Liver (tissue), 9 donors: ENCODE results near the gene KIF12. TPM values are rescaled to one million over a fixed set of nuclear protein-coding genes. Genes with fewer than 3 reads are reported as not detected.
"Not testable (repeated sequence)": the region's sequence is repeated elsewhere in the genome, so short reads cannot be mapped to it uniquely, and the experiment has no call there.

Source experiments
- DNase-seq: peaks from one replicate; pipeline ENCODE4 v3.0.0-alpha.2; 2017; ENCODE audit warnings: low spot score
- H3K27ac ChIP-seq, 2 donors: one replicate each; pipeline ENCODE4 v1.7.0; 2013; ENCODE audit warnings: inconsistent platforms in 2 of 2, low read length in 2 of 2, control low read depth in 1 of 2, low read depth in 1 of 2, mild to moderate bottlenecking in 1 of 2
- H3K27me3 ChIP-seq, 4 donors: one replicate each; pipeline versions ENCODE4 v1.6.1 to v1.7.0; 2013; ENCODE audit warnings: low read length in 3 of 4, inconsistent platforms in 1 of 4, mild to moderate bottlenecking in 1 of 4, moderate library complexity in 1 of 4; ENCODE audit not compliant: control insufficient read depth in 4 of 4, insufficient read depth in 4 of 4
- H3K36me3 ChIP-seq, 4 donors: one replicate each; pipeline versions ENCODE4 v1.6.1 to v1.7.0; 2013; ENCODE audit warnings: low read length in 3 of 4, mild to moderate bottlenecking in 3 of 4, low read depth in 1 of 4, moderate library complexity in 1 of 4; ENCODE audit not compliant: control insufficient read depth in 4 of 4, insufficient read depth in 3 of 4
- H3K4me1 ChIP-seq, 4 donors: one replicate each; pipeline versions ENCODE4 v1.6.1 to v1.7.0; 2013; ENCODE audit warnings: low read length in 3 of 4, mild to moderate bottlenecking in 3 of 4, moderate library complexity in 1 of 4; ENCODE audit not compliant: control insufficient read depth in 4 of 4, insufficient read depth in 4 of 4
- H3K4me3 ChIP-seq, 3 donors: one replicate each; pipeline versions ENCODE4 v1.6.1 to v1.7.0; 2013; ENCODE audit warnings: low read length in 3 of 3, control low read depth in 1 of 3, low read depth in 1 of 3, mild to moderate bottlenecking in 1 of 3
- H3K9ac ChIP-seq, 2 donors: one replicate each; pipeline ENCODE4 v1.7.0; 2013; ENCODE audit warnings: low read length in 2 of 2, mild to moderate bottlenecking in 2 of 2, moderate library complexity in 2 of 2, control low read depth in 1 of 2, low read depth in 1 of 2
- H3K9me3 ChIP-seq, 4 donors: one replicate each; pipeline versions ENCODE4 v1.6.1 to v1.7.0; 2013; ENCODE audit warnings: low read length in 3 of 4; ENCODE audit not compliant: control insufficient read depth in 4 of 4
- EGR1 ChIP-seq, 2 donors: IDR thresholded peaks; 2 replicates each; pipeline ENCODE4 v1.6.1; 2016 to 2018; ENCODE audit warnings: antibody characterized with exemption in 2 of 2, low read depth in 2 of 2
- FOXA1 ChIP-seq: IDR thresholded peaks from 2 replicates; pipeline ENCODE4 v1.6.1; 2016; ENCODE audit warnings: antibody characterized with exemption
- FOXA2 ChIP-seq: IDR thresholded peaks from 2 replicates; pipeline ENCODE4 v1.6.1; 2016; ENCODE audit warnings: antibody characterized with exemption
- GABPA ChIP-seq, 2 donors: IDR thresholded peaks in 1 of 2; conservative IDR thresholded peaks in 1 of 2; 2 replicates each; pipeline ENCODE4 v1.6.1; 2016; ENCODE audit warnings: antibody characterized with exemption in 2 of 2, mild to moderate bottlenecking in 1 of 2, moderate library complexity in 1 of 2
- HNF4A ChIP-seq, 2 donors: conservative IDR thresholded peaks; 2 replicates each; pipeline ENCODE4 v1.6.1; 2016; ENCODE audit warnings: antibody characterized with exemption in 2 of 2, mild to moderate bottlenecking in 2 of 2
- HNF4G ChIP-seq: IDR thresholded peaks from 2 replicates; pipeline ENCODE4 v1.6.1; 2016; ENCODE audit warnings: antibody characterized with exemption
- JUND ChIP-seq, 2 donors: IDR thresholded peaks; 2 replicates each; pipeline ENCODE4 v1.6.1; 2016; ENCODE audit warnings: antibody characterized with exemption in 2 of 2
- NR2F2 ChIP-seq: IDR thresholded peaks from 2 replicates; pipeline ENCODE4 v1.6.1; 2016; ENCODE audit warnings: antibody characterized with exemption
- RAD21 ChIP-seq, 2 donors: IDR thresholded peaks; 2 replicates each; pipeline ENCODE4 v1.6.1; 2016; ENCODE audit warnings: antibody characterized with exemption in 2 of 2, mild to moderate bottlenecking in 2 of 2
- RXRA ChIP-seq, 2 donors: IDR thresholded peaks; 2 replicates each; pipeline ENCODE4 v1.6.1; 2017 to 2018; ENCODE audit warnings: antibody characterized with exemption in 2 of 2, mild to moderate bottlenecking in 1 of 2
- SP1 ChIP-seq: IDR thresholded peaks from 2 replicates; pipeline ENCODE4 v1.6.1; 2018; ENCODE audit warnings: antibody characterized with exemption, mild to moderate bottlenecking
- TAF1 ChIP-seq: conservative IDR thresholded peaks from 2 replicates; pipeline ENCODE4 v1.6.1; 2016; ENCODE audit warnings: antibody characterized with exemption, mild to moderate bottlenecking
- YY1 ChIP-seq: IDR thresholded peaks from 2 replicates; pipeline ENCODE4 v1.6.1; 2016; ENCODE audit warnings: antibody characterized with exemption, mild to moderate bottlenecking
- WGBS: extraction: QIAGEN DNeasy Blood & Tissue Kit; methylation state at CpG from one replicate; pipeline ENCODE4 v1.1.7; 2013; 5-methylcytosine and 5-hydroxymethylcytosine counted together
- polyA plus RNA-seq, 2 donors: library from polyadenylated mRNA; stranded (reverse) in 1 of 2; unstranded in 1 of 2; fragments of 200-250 nt in 1 of 2; fragments of >200 nt in 1 of 2; fragmentation: Nextera tagmentation in 1 of 2; extraction: Ambion mirVana in 1 of 2; gene quantifications; one replicate each; pipeline versions ENCODE4 v1.2.1 to v1.2.3, GENCODE V29; 2013 to 2015
- total RNA-seq, 2 donors: library from RNA; depleted of rRNA; stranded (reverse); fragments of >200 nt; gene quantifications; one replicate each; pipeline ENCODE4 v1.2.3, GENCODE V29; 2014
- TF ChIP-seq, protein P1 (sequence below): IDR thresholded peaks from 2 replicates; pipeline ENCODE4 v1.6.1; 2016; ENCODE audit warnings: antibody characterized with exemption
- TF ChIP-seq, protein P2 (sequence below): IDR thresholded peaks from 2 replicates; pipeline ENCODE4 v1.6.1; 2016; ENCODE audit warnings: antibody characterized with exemption
- TF ChIP-seq, protein P3 (sequence below): IDR thresholded peaks from 2 replicates; pipeline ENCODE4 v1.6.1; 2016; ENCODE audit warnings: antibody characterized with exemption
- TF ChIP-seq, protein P4 (sequence below): IDR thresholded peaks from 2 replicates; pipeline ENCODE4 v1.6.1; 2016; ENCODE audit warnings: antibody characterized with exemption, mild to moderate bottlenecking
- TF ChIP-seq, protein P5 (sequence below): fragments of 150-350 bp; IDR thresholded peaks from 2 replicates; pipeline ENCODE4 v1.5.1; 2017; ENCODE audit warnings: improper control_type of control experiment, low read depth, low read length; ENCODE audit not compliant: missing input control
- donor health status: healthy.
- donor health status: healthy.
- donor health status: healthy.
- donor health status: healthy.
- donor health status: healthy.

Gene KIF12
- total and polyA plus RNA-seq, 4 donors: 2.9 to 11.8 (median 7.7) TPM

DNA sequence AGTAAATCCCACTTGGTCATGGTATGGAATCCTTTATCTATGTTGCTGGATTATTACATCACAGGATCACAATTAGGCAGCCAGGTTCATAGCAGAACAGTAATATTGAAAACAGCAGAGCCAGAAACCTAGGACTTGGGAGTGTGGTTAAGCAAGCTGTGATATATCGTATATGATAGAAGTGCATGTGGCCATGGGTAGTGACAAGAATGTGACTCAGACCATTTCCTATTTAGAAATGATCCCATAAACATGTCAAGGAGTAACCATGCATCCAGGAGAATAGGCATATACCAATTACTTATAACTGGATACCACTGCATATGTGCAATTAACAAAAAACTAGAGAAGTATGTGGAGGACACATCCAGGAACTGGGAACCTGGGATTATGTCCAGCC is 52.2 kb downstream of the KIF12 start:
- Histone ChIP-seq H3K27ac (no peak overlapping the region), H3K4me1 (no peaks in the 10 kb centered on the region), H3K9ac (no peak overlapping the region), H3K4me3 (no peak overlapping the region), H3K9me3 (no peaks in the 10 kb centered on the region), H3K36me3 (peaks cover 5 to 28% (median 22%) of the 10 kb centered on the region in 4 donors), H3K27me3 (no peaks in the 10 kb centered on the region)
- DNase-seq: no peak
- TF ChIP-seq JUND (IDR thresholded peaks at IDR 0.05) (no peak), GABPA (IDR thresholded peaks at IDR 0.05 in 1 of 2, conservative IDR thresholded peaks at IDR 0.05 in 1 of 2) (no peak), FOXA2 (no peak), RXRA (IDR thresholded peaks at IDR 0.05) (no peak), NR2F2 (no peak), HNF4G (no peak)
- TF ChIP-seq, protein P1, sequence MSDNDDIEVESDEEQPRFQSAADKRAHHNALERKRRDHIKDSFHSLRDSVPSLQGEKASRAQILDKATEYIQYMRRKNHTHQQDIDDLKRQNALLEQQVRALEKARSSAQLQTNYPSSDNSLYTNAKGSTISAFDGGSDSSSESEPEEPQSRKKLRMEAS: no peak
- TF ChIP-seq, protein P2, sequence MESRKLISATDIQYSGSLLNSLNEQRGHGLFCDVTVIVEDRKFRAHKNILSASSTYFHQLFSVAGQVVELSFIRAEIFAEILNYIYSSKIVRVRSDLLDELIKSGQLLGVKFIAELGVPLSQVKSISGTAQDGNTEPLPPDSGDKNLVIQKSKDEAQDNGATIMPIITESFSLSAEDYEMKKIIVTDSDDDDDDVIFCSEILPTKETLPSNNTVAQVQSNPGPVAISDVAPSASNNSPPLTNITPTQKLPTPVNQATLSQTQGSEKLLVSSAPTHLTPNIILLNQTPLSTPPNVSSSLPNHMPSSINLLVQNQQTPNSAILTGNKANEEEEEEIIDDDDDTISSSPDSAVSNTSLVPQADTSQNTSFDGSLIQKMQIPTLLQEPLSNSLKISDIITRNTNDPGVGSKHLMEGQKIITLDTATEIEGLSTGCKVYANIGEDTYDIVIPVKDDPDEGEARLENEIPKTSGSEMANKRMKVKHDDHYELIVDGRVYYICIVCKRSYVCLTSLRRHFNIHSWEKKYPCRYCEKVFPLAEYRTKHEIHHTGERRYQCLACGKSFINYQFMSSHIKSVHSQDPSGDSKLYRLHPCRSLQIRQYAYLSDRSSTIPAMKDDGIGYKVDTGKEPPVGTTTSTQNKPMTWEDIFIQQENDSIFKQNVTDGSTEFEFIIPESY: no peak
- WGBS: 99% methylated on average over 1 of the region's 1 CpG

DNA sequence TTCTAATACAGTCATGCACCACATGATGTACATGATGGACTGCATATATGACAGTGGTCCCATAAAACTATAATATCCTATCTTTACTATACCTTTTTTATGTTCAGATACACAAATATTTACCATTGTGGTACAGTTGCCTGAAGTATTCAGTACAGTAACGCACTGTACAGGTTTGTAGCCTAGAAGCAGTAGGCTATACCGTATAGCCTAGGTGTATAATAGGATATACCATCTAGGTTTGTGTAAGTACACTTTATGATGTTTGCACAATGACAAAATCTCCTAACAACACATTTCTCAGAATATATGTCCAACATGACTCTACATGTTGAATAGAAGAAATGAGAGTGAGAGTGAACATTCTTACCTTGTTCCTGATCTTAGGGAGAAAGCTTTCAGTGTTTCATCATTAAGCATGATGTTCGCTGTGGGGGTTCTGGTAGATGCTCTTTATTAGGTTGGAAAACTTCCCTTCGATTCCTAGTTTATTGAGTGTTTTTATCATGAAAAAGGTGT is 52.8 kb downstream of the KIF12 start:
- H3K27me3 ChIP-seq: no peaks in the 10 kb centered on the region
- DNase-seq: no peak
- no peak overlapping the region for H3K4me3 ChIP-seq
- no peak overlapping the region for H3K9ac ChIP-seq
- no peak overlapping the region for H3K27ac ChIP-seq
- WGBS: 95% methylated on average over 4 of the region's 4 CpGs
- peaks cover 5 to 27% (median 20%) of the 10 kb centered on the region in 4 donors for H3K36me3 ChIP-seq
- H3K4me1 ChIP-seq: no peaks in the 10 kb centered on the region
- no peaks in the 10 kb centered on the region for H3K9me3 ChIP-seq
- TF ChIP-seq, protein P3, sequence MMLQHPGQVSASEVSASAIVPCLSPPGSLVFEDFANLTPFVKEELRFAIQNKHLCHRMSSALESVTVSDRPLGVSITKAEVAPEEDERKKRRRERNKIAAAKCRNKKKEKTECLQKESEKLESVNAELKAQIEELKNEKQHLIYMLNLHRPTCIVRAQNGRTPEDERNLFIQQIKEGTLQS: no peak
- TF ChIP-seq RAD21 (IDR thresholded peaks at IDR 0.05) (no peak), GABPA (IDR thresholded peaks at IDR 0.05 in 1 of 2, conservative IDR thresholded peaks at IDR 0.05 in 1 of 2) (no peak), SP1 (no peak), JUND (IDR thresholded peaks at IDR 0.05) (no peak), FOXA2 (no peak), HNF4G (no peak), YY1 (no peak), NR2F2 (no peak), HNF4A (conservative IDR thresholded peaks at IDR 0.05) (no peak), RXRA (IDR thresholded peaks at IDR 0.05) (no peak), EGR1 (IDR thresholded peaks at IDR 0.05; ENCODE audit: low read depth in 2 of 2) (no peak), TAF1 (no peak), FOXA1 (no peak)
- TF ChIP-seq, protein P1: no peak
- TF ChIP-seq, protein P2: no peak
- TF ChIP-seq, protein P4, sequence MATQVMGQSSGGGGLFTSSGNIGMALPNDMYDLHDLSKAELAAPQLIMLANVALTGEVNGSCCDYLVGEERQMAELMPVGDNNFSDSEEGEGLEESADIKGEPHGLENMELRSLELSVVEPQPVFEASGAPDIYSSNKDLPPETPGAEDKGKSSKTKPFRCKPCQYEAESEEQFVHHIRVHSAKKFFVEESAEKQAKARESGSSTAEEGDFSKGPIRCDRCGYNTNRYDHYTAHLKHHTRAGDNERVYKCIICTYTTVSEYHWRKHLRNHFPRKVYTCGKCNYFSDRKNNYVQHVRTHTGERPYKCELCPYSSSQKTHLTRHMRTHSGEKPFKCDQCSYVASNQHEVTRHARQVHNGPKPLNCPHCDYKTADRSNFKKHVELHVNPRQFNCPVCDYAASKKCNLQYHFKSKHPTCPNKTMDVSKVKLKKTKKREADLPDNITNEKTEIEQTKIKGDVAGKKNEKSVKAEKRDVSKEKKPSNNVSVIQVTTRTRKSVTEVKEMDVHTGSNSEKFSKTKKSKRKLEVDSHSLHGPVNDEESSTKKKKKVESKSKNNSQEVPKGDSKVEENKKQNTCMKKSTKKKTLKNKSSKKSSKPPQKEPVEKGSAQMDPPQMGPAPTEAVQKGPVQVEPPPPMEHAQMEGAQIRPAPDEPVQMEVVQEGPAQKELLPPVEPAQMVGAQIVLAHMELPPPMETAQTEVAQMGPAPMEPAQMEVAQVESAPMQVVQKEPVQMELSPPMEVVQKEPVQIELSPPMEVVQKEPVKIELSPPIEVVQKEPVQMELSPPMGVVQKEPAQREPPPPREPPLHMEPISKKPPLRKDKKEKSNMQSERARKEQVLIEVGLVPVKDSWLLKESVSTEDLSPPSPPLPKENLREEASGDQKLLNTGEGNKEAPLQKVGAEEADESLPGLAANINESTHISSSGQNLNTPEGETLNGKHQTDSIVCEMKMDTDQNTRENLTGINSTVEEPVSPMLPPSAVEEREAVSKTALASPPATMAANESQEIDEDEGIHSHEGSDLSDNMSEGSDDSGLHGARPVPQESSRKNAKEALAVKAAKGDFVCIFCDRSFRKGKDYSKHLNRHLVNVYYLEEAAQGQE: no peak
- TF ChIP-seq, protein P5, sequence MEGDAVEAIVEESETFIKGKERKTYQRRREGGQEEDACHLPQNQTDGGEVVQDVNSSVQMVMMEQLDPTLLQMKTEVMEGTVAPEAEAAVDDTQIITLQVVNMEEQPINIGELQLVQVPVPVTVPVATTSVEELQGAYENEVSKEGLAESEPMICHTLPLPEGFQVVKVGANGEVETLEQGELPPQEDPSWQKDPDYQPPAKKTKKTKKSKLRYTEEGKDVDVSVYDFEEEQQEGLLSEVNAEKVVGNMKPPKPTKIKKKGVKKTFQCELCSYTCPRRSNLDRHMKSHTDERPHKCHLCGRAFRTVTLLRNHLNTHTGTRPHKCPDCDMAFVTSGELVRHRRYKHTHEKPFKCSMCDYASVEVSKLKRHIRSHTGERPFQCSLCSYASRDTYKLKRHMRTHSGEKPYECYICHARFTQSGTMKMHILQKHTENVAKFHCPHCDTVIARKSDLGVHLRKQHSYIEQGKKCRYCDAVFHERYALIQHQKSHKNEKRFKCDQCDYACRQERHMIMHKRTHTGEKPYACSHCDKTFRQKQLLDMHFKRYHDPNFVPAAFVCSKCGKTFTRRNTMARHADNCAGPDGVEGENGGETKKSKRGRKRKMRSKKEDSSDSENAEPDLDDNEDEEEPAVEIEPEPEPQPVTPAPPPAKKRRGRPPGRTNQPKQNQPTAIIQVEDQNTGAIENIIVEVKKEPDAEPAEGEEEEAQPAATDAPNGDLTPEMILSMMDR: no peak

DNA sequence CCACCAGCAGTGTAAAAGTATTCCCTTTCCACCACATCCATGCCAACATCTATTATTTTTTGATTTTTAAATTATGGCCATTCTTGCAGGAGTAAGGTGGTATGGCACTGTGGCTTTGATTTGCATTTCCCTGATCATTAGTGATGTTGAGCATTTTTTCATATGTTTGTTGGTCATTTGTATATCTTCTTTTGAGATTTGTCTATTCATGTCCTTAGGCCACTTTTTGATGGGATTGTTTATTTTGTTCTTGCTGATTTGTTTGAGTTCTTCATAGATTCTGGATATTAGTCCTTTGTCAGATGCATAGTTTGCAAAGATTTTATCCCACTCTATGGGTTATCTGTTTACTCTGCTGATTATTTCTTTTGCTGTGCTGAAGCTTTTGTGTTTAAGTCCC is 55.4 kb downstream of the KIF12 start:
- not testable (repeated sequence) for H3K27me3 ChIP-seq, H3K4me3 ChIP-seq, H3K4me1 ChIP-seq, H3K9me3 ChIP-seq, DNase-seq, H3K27ac ChIP-seq, H3K9ac ChIP-seq
- H3K36me3 ChIP-seq: peaks cover 0 to 23% (median 15%) of the 10 kb centered on the region in 4 donors
